Measurements from ENCODE around the gene DGCR2.

DNA sequence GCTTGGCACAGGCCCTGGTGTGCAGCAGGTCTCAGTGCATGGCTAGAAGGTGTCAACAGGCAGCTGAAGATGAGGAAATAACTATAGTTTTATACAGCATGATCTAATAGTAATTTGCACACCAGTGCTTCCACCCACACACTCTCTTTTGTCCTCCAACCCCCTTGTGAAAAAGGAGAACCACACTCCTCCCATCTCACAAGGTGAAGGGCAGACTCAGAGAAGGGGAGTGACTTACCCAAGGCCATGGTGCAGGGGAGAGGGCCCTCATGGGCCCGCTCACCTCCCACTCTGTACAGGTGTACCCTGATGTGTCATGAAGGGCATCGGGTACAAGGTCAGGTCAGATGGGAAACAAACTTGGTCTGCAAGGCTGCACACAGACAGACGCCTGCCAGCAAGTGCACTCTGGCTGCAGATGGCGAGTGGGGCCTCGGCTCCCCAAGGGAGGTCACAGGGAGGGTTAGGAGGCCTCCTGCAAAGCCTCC lies 53.4 kb downstream of the DGCR2 start:
- no peak for TF ChIP-seq EZH2phosphoT487 (conservative IDR thresholded peaks at IDR 0.05; ENCODE audit: low read length)
- TF ChIP-seq, protein P1, sequence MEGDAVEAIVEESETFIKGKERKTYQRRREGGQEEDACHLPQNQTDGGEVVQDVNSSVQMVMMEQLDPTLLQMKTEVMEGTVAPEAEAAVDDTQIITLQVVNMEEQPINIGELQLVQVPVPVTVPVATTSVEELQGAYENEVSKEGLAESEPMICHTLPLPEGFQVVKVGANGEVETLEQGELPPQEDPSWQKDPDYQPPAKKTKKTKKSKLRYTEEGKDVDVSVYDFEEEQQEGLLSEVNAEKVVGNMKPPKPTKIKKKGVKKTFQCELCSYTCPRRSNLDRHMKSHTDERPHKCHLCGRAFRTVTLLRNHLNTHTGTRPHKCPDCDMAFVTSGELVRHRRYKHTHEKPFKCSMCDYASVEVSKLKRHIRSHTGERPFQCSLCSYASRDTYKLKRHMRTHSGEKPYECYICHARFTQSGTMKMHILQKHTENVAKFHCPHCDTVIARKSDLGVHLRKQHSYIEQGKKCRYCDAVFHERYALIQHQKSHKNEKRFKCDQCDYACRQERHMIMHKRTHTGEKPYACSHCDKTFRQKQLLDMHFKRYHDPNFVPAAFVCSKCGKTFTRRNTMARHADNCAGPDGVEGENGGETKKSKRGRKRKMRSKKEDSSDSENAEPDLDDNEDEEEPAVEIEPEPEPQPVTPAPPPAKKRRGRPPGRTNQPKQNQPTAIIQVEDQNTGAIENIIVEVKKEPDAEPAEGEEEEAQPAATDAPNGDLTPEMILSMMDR (IDR thresholded peaks at IDR 0.05; ENCODE audit: insufficient read depth, low read length, poor library complexity, severe bottlenecking), result no peak
